HG03442 (cell line): ENCODE data around the gene HIVEP3.
A peak's percentile ranks its signal among the peaks of the same experiment; 100 is the strongest.

ENCODE experiments used
- ATAC-seq: cut with Tn5 transposase; IDR thresholded peaks from one replicate; pipeline ENCODE4 v1.9.1; 2021; ENCODE audit warnings: mild to moderate bottlenecking, moderate library complexity; ENCODE audit not compliant: unreplicated experiment

HIVEP3 gene

DNA sequence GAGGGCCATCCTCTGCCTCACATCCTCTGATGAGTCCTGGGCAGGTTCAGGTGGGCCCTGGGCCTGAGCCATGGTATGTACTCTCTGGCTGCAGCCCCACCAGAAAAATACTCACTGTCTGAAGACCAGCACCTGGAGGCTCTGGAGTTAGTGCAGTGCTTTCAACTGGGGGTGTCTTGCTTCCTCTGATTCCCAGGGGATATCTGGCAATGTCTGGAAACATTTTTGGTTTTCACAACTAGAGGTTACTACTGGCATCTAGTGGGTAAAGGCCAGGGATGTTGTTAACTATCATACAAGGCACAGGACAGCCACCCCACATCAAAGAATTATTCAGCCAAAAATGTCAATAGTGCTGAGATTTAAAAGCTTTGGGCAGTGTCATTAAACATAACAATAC, 152.7 kb downstream of the HIVEP3 start:
- ATAC-seq = no peak

DNA sequence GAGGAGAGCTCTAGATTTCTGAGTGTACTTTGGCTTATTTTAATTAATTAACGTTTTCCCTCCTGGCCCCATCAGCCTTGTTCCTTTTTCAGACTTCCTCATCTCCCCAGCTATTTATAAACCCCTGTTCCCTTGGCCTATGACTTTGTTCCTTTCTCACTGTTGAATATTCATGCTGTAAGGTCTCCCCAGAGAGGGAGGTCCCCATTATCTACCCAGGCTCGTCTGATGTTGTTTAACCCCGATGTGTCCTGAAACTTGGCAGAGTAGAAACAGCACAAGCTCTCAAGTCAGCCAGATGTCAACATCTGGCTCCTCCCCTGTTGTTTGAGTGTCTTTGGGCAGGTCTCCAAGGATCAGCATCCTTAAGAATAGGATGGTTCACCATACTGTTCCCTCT, 153.6 kb downstream of the HIVEP3 start:
- no peak for ATAC-seq

DNA sequence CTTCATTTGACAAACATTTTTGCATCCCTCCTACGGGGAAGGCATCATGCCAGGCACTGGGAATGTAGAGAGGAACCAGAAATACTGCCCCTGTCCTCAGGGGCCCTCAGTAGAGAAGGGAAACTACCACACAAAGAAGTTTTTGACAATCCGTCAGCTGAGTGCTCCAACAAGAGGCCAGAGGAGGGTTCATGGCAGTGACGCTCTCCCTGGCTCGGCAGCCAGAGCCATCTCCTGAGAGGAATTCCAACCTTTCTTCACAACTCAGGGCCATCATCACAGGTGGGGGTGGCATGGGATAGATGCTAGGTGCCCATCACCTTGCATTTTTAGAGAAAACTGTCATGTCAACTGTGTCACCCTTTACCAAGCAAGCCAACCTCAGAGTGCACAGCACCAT, 154.1 kb downstream of the HIVEP3 start:
- no peak for ATAC-seq

DNA sequence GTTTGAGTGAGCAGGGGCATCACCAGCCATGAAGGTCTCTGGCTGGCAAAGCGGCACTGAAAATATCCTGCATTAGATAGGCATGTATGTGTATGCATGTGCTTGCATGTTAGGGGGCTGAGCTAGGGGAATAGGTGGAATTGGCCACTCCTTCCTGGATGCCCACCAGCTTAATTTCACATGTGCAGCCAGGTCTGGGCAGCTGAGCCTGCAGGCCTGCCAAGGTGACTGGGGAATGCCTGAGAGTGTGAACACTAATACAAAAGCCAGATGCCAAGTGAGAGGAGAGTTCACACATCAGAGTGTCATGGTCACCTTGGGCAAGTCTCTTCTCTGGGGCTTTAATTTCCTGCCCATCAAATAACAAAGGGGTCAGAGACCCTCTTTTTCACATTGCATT, 155.9 kb downstream of the HIVEP3 start:
- ATAC-seq = no peak

DNA sequence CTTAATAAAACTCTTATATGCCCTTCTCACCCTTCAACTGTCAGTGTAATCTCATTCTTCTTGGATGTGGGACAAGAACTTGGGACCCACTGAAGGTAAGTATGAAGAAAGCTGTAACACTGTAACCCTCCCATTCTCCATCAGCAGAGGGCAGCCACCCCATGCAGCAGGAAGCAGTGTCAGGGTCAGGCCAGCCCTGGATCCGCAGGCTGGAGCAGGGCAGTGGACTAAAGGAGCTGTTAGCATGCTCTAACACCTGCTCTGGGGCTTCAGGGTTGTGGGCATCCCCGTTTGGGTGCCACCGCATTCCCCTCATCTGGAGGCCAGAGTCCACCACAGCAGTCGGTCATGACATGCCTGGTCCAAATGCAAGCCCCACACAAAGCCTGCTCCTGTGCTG, 156.5 kb downstream of the HIVEP3 start:
- no peak for ATAC-seq

- ATAC-seq = no peak
Observed at GRCh38 chr1:41758904-41759548, 159.7 kb downstream of the HIVEP3 start.

GRCh38 chr1:41758500-41758899, 160.2 kb downstream of the HIVEP3 start:
- ATAC-seq = no peak

DNA sequence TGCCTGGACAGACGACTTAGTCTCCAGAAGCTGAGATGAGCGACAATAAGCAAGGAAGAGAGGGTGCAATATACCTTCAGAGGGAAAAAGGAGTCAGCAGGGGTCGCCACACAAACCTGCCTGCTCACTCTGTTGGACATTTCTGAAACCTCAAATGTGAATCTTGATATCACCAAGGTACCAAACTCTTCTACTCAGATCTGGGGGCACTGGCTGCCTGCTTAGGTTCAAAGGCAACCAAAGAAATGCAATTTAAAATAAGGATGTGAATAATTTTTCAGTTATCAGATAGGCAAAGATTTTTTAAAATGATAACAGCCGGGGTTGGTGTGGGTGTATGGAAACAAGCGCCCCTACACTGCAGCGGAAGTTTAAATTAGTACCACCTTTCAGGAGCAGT, 164.2 kb downstream of the HIVEP3 start:
- no peak for ATAC-seq

DNA sequence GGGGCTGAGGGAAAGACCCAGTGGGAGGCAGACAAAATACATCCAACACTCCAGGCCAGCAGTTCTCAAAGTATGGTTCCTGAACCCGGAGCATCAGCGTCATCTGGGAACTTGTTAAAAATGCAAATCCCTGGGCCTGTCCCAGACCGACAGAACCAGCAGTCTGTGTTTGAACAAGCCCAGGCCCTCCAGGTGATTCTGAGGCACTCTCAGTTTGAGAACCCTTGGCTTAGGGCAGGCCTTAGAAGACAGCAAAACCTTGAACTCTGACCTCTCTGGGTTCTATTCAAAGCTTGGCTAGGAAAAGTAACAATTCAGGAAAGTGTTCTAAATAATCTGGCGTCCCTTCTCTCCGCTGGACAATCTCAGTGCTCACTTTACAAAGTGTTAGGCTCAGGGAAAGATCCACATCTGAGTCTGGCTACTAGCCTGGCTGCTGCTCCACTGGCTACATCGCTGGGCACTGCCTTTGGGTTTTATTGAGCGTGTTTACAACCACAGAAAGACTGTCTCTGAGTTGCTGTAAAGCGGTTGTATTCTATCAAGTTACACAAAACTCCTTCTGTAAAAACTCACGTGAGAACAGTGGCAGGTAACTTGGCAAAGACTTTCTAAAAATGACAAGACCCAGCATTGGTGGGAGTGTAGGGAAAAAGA, 166.1 kb downstream of the HIVEP3 start:
- ATAC-seq = peak; percentile 17

GRCh38 chr1:41751804-41752513, 166.8 kb downstream of the HIVEP3 start:
- peak; percentile 49 for ATAC-seq

GRCh38 chr1:41749991-41750745, 168.6 kb downstream of the HIVEP3 start:
- no peak for ATAC-seq

- peak; percentile 39 for ATAC-seq
Observed at GRCh38 chr1:41745022-41745421, 173.7 kb downstream of the HIVEP3 start.

GRCh38 chr1:41743366-41743765, 175.4 kb downstream of the HIVEP3 start:
- no peak for ATAC-seq

GRCh38 chr1:41742219-41742618, 176.5 kb downstream of the HIVEP3 start:
- ATAC-seq = no peak

- no peak for ATAC-seq
Observed at GRCh38 chr1:41741244-41741643, 177.5 kb downstream of the HIVEP3 start.

DNA sequence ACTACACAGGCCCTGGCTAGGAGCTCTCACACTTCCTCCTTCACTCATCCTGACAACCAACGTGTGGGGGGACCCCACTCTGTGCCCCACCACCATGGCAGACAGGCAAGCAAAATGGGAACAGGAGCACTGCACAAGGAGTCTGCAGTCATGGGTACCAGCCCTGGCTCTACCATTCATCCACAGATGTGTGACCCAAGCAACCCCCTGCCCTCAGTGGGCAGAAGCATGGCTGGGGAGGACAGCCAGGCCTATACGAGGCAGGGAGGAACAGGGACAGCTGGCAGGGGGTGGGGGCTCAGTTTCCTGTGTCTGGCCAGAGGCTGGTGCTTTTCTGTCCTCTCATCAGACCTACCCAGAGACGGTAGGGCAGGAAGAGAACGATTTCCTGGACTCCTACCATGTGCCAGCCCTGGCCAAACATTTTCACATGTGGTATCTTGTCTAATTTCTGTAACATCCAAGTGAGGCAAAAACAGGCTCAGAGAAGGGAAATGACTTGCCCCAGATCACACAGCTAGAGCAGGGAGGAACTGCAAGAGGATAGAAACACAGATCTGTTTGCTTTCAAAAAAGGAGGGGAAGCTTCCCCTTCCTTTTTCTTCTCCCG, 178.0 kb downstream of the HIVEP3 start:
- ATAC-seq = no peak

GRCh38 chr1:41740058-41740457, 178.7 kb downstream of the HIVEP3 start:
- ATAC-seq = no peak

- ATAC-seq = peak; percentile 36
Observed at GRCh38 chr1:41739061-41739955, 179.4 kb downstream of the HIVEP3 start.

GRCh38 chr1:41738475-41738874, 180.2 kb downstream of the HIVEP3 start:
- ATAC-seq = no peak

GRCh38 chr1:41738006-41738405, 180.7 kb downstream of the HIVEP3 start:
- ATAC-seq = no peak
